GM12892 (cell line): ENCODE data around the gene DIDO1.

Experiments
- POLR2A ChIP-seq: IDR thresholded peaks from 2 replicates; pipeline ENCODE4 v1.6.1; 2011; ENCODE audit warnings: low read depth, low read length, control low read depth
- POLR2AphosphoS5 ChIP-seq: IDR thresholded peaks from 2 replicates; pipeline ENCODE4 v1.6.1; 2011; ENCODE audit warnings: low read depth, low read length, control low read depth

- no peak for TF ChIP-seq POLR2A
- no peak for TF ChIP-seq POLR2AphosphoS5
Measured at GRCh38 chr20:62906647-62907375, 19.5 kb downstream of the DIDO1 start.
